ENCODE results near the gene ARMH1. TPM values are rescaled to one million over a fixed set of nuclear protein-coding genes. Genes with fewer than 3 reads are reported as not detected.

ARMH1 gene
- total RNA-seq, 6 experiments from 2014 or later: 0.14 to 0.41 (median 0.32) TPM; not detected in 2

DNA sequence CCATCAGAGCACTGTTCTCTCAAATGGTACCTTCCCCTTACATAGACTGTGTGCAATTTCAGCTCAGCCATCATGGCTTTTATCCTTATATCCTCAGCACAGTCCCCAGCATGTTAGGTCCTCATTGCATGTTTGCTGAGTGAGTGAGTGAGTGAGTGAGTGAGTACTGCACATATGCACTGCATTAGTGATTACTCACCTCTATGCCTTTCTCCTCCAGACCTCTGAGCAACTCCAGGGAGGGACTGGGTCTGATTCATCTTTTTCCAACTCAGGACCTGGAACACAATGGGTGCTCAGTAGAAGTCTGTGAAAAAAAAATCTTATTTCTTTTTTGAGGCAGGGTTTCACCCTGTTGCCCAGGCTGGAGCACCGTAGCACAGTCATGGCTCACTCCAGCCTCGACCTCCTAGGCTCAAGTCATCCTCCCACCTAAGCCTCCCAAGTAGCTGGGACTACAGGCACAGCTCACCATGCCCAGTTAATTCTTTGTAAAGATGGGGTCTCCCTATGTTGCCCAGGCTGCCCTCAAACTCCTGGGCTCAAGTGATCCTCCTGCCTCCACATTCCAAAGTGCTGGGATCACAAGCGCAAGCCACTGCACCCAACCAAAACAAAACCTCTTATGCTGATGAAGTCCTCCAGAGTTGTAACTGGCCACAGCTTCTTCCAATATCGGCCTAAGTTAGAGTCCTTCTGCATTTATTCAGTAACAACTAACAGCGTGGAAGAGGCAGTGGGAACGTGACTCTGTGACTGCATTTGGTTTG, 32.8 kb downstream of the ARMH1 start:
- peak overlapping the region; percentile 82 for H3K4me3 Mint-ChIP-seq
- peaks cover 40% of the 10 kb centered on the region for H3K4me1 Mint-ChIP-seq (ENCODE audit: low read depth)
- no peaks in the 10 kb centered on the region for H3K36me3 Mint-ChIP-seq (ENCODE audit: low read depth)
- H3K27me3 Mint-ChIP-seq (ENCODE audit: insufficient read depth): peaks cover 5% of the 10 kb centered on the region
- TF ChIP-seq, protein P1, sequence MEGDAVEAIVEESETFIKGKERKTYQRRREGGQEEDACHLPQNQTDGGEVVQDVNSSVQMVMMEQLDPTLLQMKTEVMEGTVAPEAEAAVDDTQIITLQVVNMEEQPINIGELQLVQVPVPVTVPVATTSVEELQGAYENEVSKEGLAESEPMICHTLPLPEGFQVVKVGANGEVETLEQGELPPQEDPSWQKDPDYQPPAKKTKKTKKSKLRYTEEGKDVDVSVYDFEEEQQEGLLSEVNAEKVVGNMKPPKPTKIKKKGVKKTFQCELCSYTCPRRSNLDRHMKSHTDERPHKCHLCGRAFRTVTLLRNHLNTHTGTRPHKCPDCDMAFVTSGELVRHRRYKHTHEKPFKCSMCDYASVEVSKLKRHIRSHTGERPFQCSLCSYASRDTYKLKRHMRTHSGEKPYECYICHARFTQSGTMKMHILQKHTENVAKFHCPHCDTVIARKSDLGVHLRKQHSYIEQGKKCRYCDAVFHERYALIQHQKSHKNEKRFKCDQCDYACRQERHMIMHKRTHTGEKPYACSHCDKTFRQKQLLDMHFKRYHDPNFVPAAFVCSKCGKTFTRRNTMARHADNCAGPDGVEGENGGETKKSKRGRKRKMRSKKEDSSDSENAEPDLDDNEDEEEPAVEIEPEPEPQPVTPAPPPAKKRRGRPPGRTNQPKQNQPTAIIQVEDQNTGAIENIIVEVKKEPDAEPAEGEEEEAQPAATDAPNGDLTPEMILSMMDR (IDR thresholded peaks at IDR 0.05): no peak
- DNase-seq: peak; percentile 96
- peak overlapping the region; percentile 96 for H3K27ac Mint-ChIP-seq
- no peaks in the 10 kb centered on the region for H3K9me3 Mint-ChIP-seq

DNA sequence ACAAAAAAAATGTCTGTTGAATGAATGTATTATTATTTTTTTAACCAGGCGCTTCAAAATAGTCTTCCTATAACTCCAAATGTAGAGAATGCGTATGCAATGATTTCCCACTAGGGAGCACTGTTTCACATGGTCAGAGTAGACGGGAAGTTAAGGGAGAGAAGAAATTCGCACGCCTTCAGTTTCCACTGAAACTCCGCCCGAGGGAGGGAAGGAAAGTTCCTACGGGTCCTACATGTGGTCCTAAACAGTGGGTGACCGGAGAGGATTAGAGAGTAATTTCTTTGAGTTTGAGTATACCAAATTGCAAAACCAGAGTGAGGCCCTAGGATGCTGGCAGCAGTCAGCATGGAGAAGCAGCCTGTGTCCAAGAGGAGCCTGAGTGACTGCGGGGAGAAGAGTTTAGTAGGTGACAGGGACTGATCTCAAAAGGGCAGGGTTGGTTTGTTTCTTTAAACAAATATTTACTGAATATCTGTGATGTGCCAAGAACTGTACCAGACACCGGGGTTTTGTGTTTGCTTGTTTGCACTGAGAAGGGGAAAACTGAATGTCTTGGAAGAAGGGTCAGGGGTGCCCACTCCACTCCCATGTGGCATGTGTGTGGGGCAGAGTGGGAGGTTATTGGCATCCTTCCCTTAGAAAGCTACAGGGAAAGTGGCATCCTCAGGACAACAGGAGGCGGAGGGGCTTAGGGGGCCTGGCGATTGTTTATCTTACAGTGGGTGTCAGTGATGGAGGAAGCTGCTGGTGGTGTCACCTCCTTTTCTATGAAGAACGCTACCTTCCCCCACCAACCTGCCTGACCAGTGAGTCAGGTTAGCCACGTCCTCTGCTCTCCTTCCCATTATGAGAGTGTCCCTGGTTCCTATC, 33.7 kb downstream of the ARMH1 start:
- Mint-ChIP-seq H3K27ac (peak overlapping the region; percentile 96), H3K36me3 (ENCODE audit: low read depth) (no peaks in the 10 kb centered on the region), H3K27me3 (ENCODE audit: insufficient read depth) (peaks cover 7% of the 10 kb centered on the region), H3K4me3 (peak overlapping the region; percentile 82), H3K4me1 (ENCODE audit: low read depth) (peaks cover 40% of the 10 kb centered on the region), H3K9me3 (no peaks in the 10 kb centered on the region)
- DNase-seq: peak; percentile 41
- TF ChIP-seq, protein P1 (IDR thresholded peaks at IDR 0.05): peak; percentile 78

DNA sequence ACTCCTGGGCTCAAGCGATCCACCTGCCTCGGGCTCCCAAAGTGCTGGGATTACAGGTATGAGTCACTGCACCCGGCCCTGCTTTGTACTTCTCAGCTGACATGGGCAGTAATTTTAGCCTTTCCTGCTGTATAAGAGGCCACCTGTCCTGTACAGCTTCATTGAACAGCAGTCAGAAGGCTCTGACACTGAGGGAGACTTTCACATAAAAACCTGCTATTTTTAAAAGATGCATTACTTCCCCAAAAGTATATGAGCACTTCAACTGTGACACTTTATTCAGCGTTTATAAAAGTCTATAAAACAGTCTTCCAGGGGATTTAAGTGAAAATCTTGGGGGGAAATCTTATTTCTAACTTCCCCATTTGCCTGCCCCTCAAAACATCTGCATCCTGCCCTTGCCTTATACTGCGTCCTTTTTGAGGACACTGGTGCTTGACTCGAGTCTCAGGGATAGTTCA, 38.8 kb downstream of the ARMH1 start:
- no peak for DNase-seq
- TF ChIP-seq, protein P1 (IDR thresholded peaks at IDR 0.05): no peak
- Mint-ChIP-seq H3K36me3 (ENCODE audit: low read depth) (no peaks in the 10 kb centered on the region), H3K4me3 (no peak overlapping the region), H3K9me3 (no peaks in the 10 kb centered on the region), H3K27me3 (ENCODE audit: insufficient read depth) (peaks cover 14% of the 10 kb centered on the region), H3K4me1 (ENCODE audit: low read depth) (peaks cover 23% of the 10 kb centered on the region), H3K27ac (no peak overlapping the region)

DNA sequence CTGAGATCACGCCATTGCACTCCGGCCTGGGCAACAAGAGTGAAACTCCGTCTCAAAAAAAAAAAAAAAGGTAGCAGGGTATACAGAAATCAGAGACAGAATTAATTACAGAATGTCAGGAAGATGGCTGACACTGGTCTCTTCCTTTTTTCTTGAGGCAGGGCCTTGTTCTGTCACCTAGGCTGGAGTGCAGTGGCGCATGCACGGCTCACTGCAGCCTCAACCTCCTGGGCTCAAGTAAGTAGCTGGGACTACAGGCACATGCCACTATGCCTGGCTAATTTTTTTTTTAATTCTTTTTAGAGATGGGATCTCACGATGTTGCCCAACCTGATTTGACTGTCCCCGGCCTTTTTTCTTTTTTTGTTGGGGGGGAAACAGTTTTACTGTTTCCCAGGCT, 40.0 kb downstream of the ARMH1 start:
- no peak overlapping the region for H3K27ac Mint-ChIP-seq

DNA sequence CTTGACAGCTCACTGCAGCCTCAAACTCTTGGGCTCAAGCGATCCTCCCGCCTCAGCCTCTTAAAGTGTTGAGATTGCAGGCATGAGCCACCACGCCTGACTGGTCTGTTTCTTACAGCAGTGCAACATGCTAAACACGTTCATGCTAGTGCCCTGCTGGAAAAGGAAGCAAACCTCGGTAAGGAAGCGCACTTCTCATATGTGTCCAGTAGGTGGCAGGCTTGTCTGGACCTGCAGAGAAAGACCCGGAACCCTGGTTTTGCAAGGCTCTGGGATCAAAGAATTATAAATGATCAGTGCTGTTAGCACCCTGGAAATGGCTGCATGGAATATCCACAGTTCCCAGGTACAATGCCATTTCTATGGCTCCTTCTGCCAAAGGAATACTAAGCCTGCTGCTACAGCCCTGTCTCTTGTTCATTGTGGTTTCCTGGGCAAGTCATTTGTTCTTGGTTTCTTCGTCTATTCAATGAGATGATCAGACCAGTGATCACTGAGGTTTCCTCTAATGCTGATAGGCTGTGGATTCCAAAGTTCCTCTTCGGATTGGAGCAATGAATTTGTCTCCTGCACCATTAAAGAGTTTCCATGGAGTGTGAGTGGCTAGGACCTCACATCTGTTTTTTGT, 40.5 kb downstream of the ARMH1 start:
- H3K4me3 Mint-ChIP-seq: no peak overlapping the region
- H3K27me3 Mint-ChIP-seq (ENCODE audit: insufficient read depth): peaks cover 15% of the 10 kb centered on the region
- peaks cover 20% of the 10 kb centered on the region for H3K4me1 Mint-ChIP-seq (ENCODE audit: low read depth)
- no peak overlapping the region for H3K27ac Mint-ChIP-seq
- no peaks in the 10 kb centered on the region for H3K9me3 Mint-ChIP-seq
- H3K36me3 Mint-ChIP-seq (ENCODE audit: low read depth): no peaks in the 10 kb centered on the region
- peak; percentile 63 for DNase-seq
- TF ChIP-seq, protein P1 (IDR thresholded peaks at IDR 0.05): peak; percentile 97

More for the DNA sequence above, 40.0 kb downstream of the ARMH1 start:
- H3K9me3 Mint-ChIP-seq: no peaks in the 10 kb centered on the region
- peaks cover 14% of the 10 kb centered on the region for H3K27me3 Mint-ChIP-seq (ENCODE audit: insufficient read depth)
- TF ChIP-seq, protein P1 (IDR thresholded peaks at IDR 0.05): no peak
- DNase-seq: no peak
- H3K4me3 Mint-ChIP-seq: no peak overlapping the region
- H3K4me1 Mint-ChIP-seq (ENCODE audit: low read depth): peaks cover 20% of the 10 kb centered on the region
- H3K36me3 Mint-ChIP-seq (ENCODE audit: low read depth): no peaks in the 10 kb centered on the region

All from HFFc6 (cell line).